ENCODE measurements around the gene UCK1.

DNA sequence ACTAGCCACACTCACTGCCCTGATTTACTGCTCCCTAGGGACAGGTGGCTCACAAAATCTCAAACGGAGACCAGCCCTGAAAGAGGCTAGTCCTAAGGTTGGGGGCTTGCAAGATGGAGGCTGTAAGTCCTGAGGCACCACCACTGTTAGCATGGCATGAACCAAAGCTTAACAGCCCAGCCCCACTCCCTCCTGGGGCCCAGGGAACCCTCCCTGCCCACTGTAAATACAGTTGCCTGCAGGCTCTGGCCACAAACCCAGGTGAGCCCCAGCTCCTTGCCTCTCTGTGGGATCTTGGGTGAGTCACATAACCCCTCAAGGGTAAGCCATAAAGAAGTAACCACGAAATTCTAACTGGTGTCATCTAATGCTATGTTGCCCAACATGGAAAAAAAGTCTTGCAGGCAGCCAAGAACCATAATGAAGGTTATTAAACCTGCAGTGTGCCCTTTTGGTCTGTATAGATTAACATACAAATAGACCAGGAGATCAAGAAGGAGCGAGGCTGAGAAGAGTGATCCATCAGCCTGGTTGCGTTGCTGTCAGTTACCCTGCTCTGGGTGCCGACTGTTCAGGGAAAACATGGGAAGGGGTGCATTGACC lies 30.0 kb downstream of the UCK1 start:
- peak; percentile 64 for TF ChIP-seq POLR2AphosphoS5 (IDR thresholded peaks at IDR 0.05; ENCODE audit: low read depth)
- TF ChIP-seq, protein P1, sequence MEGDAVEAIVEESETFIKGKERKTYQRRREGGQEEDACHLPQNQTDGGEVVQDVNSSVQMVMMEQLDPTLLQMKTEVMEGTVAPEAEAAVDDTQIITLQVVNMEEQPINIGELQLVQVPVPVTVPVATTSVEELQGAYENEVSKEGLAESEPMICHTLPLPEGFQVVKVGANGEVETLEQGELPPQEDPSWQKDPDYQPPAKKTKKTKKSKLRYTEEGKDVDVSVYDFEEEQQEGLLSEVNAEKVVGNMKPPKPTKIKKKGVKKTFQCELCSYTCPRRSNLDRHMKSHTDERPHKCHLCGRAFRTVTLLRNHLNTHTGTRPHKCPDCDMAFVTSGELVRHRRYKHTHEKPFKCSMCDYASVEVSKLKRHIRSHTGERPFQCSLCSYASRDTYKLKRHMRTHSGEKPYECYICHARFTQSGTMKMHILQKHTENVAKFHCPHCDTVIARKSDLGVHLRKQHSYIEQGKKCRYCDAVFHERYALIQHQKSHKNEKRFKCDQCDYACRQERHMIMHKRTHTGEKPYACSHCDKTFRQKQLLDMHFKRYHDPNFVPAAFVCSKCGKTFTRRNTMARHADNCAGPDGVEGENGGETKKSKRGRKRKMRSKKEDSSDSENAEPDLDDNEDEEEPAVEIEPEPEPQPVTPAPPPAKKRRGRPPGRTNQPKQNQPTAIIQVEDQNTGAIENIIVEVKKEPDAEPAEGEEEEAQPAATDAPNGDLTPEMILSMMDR (IDR thresholded peaks at IDR 0.05; ENCODE audit: insufficient read depth, low read length): no peak
- TF ChIP-seq, protein P2, sequence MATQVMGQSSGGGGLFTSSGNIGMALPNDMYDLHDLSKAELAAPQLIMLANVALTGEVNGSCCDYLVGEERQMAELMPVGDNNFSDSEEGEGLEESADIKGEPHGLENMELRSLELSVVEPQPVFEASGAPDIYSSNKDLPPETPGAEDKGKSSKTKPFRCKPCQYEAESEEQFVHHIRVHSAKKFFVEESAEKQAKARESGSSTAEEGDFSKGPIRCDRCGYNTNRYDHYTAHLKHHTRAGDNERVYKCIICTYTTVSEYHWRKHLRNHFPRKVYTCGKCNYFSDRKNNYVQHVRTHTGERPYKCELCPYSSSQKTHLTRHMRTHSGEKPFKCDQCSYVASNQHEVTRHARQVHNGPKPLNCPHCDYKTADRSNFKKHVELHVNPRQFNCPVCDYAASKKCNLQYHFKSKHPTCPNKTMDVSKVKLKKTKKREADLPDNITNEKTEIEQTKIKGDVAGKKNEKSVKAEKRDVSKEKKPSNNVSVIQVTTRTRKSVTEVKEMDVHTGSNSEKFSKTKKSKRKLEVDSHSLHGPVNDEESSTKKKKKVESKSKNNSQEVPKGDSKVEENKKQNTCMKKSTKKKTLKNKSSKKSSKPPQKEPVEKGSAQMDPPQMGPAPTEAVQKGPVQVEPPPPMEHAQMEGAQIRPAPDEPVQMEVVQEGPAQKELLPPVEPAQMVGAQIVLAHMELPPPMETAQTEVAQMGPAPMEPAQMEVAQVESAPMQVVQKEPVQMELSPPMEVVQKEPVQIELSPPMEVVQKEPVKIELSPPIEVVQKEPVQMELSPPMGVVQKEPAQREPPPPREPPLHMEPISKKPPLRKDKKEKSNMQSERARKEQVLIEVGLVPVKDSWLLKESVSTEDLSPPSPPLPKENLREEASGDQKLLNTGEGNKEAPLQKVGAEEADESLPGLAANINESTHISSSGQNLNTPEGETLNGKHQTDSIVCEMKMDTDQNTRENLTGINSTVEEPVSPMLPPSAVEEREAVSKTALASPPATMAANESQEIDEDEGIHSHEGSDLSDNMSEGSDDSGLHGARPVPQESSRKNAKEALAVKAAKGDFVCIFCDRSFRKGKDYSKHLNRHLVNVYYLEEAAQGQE (IDR thresholded peaks at IDR 0.05; ENCODE audit: insufficient replicate concordance, low read depth): no peak
- no peak for TF ChIP-seq SPI1 (IDR thresholded peaks at IDR 0.05; ENCODE audit: borderline replicate concordance, low read depth)
